ENCODE results near the gene CACNB2.

- TF ChIP-seq, protein P1, sequence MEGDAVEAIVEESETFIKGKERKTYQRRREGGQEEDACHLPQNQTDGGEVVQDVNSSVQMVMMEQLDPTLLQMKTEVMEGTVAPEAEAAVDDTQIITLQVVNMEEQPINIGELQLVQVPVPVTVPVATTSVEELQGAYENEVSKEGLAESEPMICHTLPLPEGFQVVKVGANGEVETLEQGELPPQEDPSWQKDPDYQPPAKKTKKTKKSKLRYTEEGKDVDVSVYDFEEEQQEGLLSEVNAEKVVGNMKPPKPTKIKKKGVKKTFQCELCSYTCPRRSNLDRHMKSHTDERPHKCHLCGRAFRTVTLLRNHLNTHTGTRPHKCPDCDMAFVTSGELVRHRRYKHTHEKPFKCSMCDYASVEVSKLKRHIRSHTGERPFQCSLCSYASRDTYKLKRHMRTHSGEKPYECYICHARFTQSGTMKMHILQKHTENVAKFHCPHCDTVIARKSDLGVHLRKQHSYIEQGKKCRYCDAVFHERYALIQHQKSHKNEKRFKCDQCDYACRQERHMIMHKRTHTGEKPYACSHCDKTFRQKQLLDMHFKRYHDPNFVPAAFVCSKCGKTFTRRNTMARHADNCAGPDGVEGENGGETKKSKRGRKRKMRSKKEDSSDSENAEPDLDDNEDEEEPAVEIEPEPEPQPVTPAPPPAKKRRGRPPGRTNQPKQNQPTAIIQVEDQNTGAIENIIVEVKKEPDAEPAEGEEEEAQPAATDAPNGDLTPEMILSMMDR (IDR thresholded peaks at IDR 0.05) = no peak
- no peak for TF ChIP-seq POLR2AphosphoS5 (IDR thresholded peaks at IDR 0.05)
These were observed 120.9 kb downstream of the CACNB2 start for GRCh38 chr10:18261063-18261610.

Measured in esophagus muscularis mucosa (tissue), 3 donors.